Measurements from ENCODE around the gene EXOC4.

DNA sequence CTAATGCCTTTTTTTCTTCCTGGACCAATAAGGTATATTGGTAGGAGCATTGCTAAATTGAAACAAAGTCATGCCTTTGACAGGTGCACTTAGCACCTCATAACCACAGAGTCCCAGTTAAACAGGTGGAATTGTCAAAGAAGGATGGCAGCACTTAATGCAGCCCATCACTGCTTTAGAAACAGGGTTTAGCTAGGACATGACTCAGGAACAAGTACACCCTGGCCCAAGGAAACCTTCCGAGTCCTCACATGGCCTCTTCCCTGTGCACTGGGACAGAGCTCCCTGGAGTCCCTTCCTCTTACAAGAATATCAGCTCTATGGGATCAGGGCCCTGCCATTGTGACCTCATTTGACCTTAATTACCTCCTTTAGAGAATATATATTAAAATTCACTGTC, 382.7 kb downstream of the EXOC4 start:
- TF ChIP-seq GATA3 (IDR thresholded peaks at IDR 0.05; ENCODE audit: low read depth, low read length) (no peak), GATA2 (IDR thresholded peaks at IDR 0.05; ENCODE audit: low read depth, low read length) (no peak)

Measured in SH-SY5Y (cell line).